Measurements from ENCODE around the gene RAB8B. TPM values are rescaled to one million over a fixed set of nuclear protein-coding genes. Genes with fewer than 3 reads are reported as not detected.

Gene RAB8B
- total and polyA plus RNA-seq, 11 donors: 2.5 to 32.6 (median 8.1) TPM

GRCh38 chr15:63274427-63274826 lies 85.0 kb downstream of the RAB8B start:
- intact Hi-C loops (cut with DNase I): loop anchor here in 5 of 10 donors (10.0 kb wide), 3 partner anchors 80 to 120 kb away; partner anchors contain the start of genes RPS27L (in 3 of the 5) and RAB8B (in 1 of the 5)
- no peak for ATAC-seq

GRCh38 chr15:63276342-63277037 lies 87.1 kb downstream of the RAB8B start:
- H3K27ac ChIP-seq: peak overlapping the region in 11 of 12 donors; percentile 3 to 89 (median 78)
- intact Hi-C loops (cut with DNase I): loop anchor here in 7 of 10 donors (2.0 to 10.0 kb wide), 7 partner anchors 82 to 122 kb away; partner anchors contain the start of genes RPS27L (in 5 of the 7) and RAB8B (in 2 of the 7)
- peak overlapping the region; percentile 8 to 94 (median 86) for H3K4me3 ChIP-seq

More at GRCh38 chr15:63274427-63274826, 85.0 kb downstream of the RAB8B start:
- Histone ChIP-seq H3K27ac (no peak overlapping the region), H3K4me3 (no peak overlapping the region), H3K4me1 (peaks cover 0 to 15% (median 6%) of the 10 kb centered on the region in 12 donors), H3K27me3 (no peaks in the 10 kb centered on the region), H3K9me3 (no peaks in the 10 kb centered on the region), H3K36me3 (peaks cover 0 to 4% (median 0%) of the 10 kb centered on the region in 9 donors)
- 86 to 92% (median 88%) methylated on average over 3 of the region's 3 CpGs for WGBS, 4 donors
- no peak for TF ChIP-seq POLR2A (IDR thresholded peaks at IDR 0.05)
- TF ChIP-seq, protein P1, sequence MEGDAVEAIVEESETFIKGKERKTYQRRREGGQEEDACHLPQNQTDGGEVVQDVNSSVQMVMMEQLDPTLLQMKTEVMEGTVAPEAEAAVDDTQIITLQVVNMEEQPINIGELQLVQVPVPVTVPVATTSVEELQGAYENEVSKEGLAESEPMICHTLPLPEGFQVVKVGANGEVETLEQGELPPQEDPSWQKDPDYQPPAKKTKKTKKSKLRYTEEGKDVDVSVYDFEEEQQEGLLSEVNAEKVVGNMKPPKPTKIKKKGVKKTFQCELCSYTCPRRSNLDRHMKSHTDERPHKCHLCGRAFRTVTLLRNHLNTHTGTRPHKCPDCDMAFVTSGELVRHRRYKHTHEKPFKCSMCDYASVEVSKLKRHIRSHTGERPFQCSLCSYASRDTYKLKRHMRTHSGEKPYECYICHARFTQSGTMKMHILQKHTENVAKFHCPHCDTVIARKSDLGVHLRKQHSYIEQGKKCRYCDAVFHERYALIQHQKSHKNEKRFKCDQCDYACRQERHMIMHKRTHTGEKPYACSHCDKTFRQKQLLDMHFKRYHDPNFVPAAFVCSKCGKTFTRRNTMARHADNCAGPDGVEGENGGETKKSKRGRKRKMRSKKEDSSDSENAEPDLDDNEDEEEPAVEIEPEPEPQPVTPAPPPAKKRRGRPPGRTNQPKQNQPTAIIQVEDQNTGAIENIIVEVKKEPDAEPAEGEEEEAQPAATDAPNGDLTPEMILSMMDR (IDR thresholded peaks at IDR 0.05): no peak
- DNase-seq: no peak

GRCh38 chr15:63277038-63277892 lies 87.9 kb downstream of the RAB8B start, which contains the start of gene APH1B:
Gene APH1B (plus strand): TSS chr15:63277605. CDS start chr15:63277624, 19 bp downstream.
- Histone ChIP-seq H3K36me3 (peaks cover 0 to 25% (median 0%) of the 10 kb centered on the region in 9 donors), H3K4me3 (peak within 1 kb of the TSS; percentile 61 to 94 (median 88)), H3K27ac (peak within 1 kb of the TSS; percentile 25 to 89 (median 83)), H3K27me3 (no peaks in the 10 kb centered on the region), H3K4me1 (peaks cover 0 to 23% (median 6%) of the 10 kb centered on the region in 12 donors), H3K9me3 (no peaks in the 10 kb centered on the region)
- TF ChIP-seq, protein P1 (IDR thresholded peaks at IDR 0.05): no peak
- TF ChIP-seq POLR2A (IDR thresholded peaks at IDR 0.05): peak in 1 of 2 donors; percentile 53
- DNase-seq: peak; percentile 87 to 92 (median 89)
- WGBS, 4 donors: 0 to 1% (median 1%) methylated on average over 49 to 102 of the region's 102 CpGs
- intact Hi-C loops (cut with DNase I): loop anchor here in 7 of 10 donors (2.0 to 10.0 kb wide), 7 partner anchors 82 to 122 kb away; partner anchors contain the start of genes RPS27L (in 5 of the 7) and RAB8B (in 2 of the 7)
- ATAC-seq: peak; percentile 78 to 97 (median 92)

More at GRCh38 chr15:63276342-63277037, 87.1 kb downstream of the RAB8B start:
- DNase-seq (no peak), ATAC-seq (peak in 2 of 4 donors; percentile 24 to 35)
- no peaks in the 10 kb centered on the region for H3K9me3 ChIP-seq
- TF ChIP-seq, protein P1 (IDR thresholded peaks at IDR 0.05): no peak
- no peak for TF ChIP-seq POLR2A (IDR thresholded peaks at IDR 0.05)
- H3K36me3 ChIP-seq: peaks cover 0 to 19% (median 0%) of the 10 kb centered on the region in 9 donors
- H3K4me1 ChIP-seq: peaks cover 0 to 15% (median 6%) of the 10 kb centered on the region in 12 donors
- no peaks in the 10 kb centered on the region for H3K27me3 ChIP-seq
- WGBS, 4 donors: 29 to 35% (median 31%) methylated on average over 11 of the region's 11 CpGs

All from heart left ventricle (tissue), 16 donors.